COLO829 (cell line): ENCODE results near the gene ZNF445.
A peak's percentile ranks its signal among the peaks of the same experiment; 100 is the strongest.
"Not testable (repeated sequence)": the region's sequence is repeated elsewhere in the genome, so short reads cannot be mapped to it uniquely, and the experiment has no call there.

Source experiments
- DNase-seq: peaks from one replicate; pipeline ENCODE4 v3.0.0; 2012; ENCODE audit warnings: low spot score

Gene ZNF445

DNA sequence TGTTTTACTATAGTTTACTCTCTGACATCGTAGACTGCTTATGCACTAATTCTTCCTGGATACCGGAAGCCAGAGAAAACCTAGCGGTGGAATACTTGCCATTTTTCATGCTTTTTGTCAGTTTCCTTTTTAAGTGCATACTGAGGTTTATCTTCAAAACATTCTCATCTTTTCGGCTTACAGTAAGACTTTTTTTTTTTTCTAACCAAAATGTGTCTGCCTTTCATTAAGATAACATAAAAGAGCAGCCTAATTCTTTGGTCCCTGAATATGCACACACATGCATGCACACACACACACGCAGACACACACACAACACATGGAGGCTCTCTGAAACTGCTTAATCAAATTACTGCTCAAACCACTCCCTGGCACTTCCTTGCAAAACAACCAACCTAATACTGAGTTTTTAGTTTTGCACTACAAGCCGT lies 1.3 kb downstream of the ZNF445 start:
- DNase-seq, result peak; percentile 40

DNA sequence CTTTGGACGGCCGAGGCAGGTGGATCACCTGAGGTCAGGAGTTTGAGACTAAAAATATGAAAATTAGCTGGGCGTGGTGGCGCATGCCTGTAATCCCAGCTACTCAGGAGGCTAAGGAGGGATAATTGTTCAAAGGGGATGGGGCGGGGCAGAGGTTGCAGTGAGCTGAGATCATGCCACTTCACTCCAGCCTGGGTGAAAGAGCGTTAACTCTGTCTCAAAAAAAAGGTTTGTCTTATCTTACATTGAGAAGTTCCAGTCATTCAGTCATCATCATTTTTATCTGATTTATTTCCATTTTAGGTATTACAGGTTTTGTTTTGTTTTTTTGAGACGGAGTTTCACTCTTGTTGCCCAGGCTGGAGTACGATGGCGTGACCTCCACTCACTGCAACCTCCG lies 2.6 kb downstream of the ZNF445 start:
- DNase-seq, result not testable (repeated sequence)

DNA sequence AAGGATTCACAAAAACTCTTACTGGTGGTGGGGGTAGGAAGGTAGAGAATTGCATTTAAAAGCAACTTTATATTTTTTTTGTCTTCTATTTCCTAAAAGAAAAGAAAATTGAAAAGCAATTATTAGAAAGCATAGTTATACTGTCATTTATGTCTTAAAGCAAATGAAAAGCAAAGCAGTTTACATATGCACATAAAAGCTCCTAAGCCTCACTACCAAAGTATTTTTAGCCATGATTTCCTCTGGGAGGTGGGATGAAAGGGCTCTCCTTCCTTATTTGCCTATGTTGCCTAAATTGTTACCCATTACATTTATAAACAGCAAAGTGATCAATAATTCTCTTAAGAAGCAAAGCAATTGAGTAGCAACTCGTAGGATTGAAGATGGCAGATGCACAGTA lies 7.0 kb downstream of the ZNF445 start:
- no peak for DNase-seq

DNA sequence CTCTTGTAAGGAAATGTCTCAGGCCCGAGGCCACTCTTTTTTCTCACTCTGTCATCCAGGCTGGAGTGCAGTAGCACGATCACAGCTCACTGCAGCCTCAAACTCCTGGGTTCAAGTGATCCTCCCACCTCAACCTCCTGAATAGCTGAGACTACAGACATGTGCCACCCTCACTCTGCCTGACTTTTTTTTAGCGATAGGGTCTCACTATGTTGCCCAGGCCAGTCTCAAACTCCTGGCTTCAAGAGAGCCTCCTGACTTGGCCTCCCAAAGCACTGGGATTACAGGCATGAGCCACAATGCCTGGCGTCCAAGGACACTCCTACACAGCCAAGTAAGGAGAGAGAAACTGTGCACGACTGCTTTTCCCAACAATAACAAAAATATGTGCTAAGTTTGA lies 7.6 kb downstream of the ZNF445 start:
- DNase-seq, result no peak

GRCh38 chr3:44468572-44469520 lies 8.6 kb downstream of the ZNF445 start:
- DNase-seq, result no peak

DNA sequence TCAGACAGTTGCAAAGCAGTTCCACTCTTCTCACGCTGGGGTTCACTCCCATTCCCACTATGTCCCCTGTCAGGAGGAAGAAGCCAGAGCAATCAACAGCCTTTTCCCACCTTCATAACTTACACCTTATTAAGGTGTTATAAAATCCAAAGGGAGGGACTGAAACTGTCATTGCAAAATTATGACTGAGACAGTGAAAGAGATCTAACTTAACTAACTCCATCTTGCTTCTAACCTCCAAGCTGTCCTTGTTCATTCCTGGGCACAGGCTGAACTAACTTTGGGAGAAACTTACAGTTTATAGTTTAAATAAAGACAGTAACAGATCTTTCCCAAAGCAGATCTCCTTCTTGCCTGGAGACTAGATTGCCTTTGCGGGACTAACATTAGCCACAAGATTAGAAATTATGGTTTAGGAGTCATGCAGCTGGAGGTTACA lies 9.4 kb downstream of the ZNF445 start:
- DNase-seq, result not testable (repeated sequence)

GRCh38 chr3:44467241-44467640 lies 10.2 kb downstream of the ZNF445 start:
- DNase-seq, result no peak

DNA sequence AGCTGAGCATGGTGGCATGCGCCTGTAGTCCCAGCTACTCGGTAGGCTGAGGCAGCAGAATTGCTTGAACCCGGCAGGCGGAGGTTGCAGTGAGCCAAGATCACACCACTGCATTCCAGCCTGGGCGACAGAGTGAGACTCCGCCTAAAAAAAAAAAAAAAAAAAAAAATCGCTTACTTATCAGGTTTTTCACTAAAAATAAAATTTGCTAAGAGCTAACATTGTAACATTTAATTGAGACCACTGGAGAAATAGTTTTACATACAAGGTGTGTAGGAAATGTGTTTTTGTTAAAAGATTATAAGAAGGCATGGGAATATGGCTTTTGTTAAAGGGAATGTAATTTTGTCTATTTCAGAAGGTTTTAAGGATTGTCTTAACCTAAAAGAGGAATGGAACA lies 12.6 kb downstream of the ZNF445 start:
- not testable (repeated sequence) for DNase-seq

DNA sequence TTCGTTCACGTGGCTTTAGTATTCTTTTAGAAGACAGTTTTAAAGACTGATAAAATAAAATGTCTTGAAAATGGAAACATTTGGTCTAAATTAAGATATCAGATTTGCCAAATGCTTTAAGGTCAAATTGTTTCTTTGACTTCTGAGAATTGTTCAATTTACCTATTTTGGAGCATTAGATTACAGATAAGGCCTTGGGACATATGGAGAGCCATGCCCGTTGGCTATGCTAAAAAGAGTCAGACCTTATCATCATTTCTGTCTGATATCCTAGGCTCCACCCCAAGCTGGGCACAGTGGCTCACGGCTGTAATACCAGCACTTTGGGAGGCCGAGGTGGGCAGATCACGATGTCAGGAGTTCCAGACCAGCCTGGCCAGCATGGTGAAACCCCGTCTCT lies 13.0 kb downstream of the ZNF445 start:
- DNase-seq, result no peak

DNA sequence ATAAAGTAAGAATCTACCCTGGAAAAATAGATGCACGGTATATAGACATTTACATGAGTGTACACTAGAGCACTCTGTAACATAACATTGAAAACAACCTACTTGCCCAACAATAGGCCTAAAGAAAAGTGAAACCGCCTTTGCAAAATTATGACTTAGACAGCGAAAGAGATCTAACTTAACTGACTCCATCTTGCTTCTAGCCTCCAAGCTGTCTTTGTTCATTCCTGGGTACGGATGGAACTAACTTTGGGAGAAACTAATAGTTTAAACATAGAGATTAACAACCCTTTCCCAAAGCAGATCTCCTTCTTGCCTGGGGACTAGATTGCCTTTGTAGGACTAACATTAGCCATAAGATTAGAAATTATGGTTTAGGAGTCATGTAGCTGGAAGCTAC lies 17.4 kb downstream of the ZNF445 start:
- DNase-seq, result not testable (repeated sequence)

- DNase-seq, result no peak
Measured at GRCh38 chr3:44455318-44455717, 22.2 kb downstream of the ZNF445 start.

GRCh38 chr3:44454258-44454657 lies 23.2 kb downstream of the ZNF445 start:
- DNase-seq, result no peak

DNA sequence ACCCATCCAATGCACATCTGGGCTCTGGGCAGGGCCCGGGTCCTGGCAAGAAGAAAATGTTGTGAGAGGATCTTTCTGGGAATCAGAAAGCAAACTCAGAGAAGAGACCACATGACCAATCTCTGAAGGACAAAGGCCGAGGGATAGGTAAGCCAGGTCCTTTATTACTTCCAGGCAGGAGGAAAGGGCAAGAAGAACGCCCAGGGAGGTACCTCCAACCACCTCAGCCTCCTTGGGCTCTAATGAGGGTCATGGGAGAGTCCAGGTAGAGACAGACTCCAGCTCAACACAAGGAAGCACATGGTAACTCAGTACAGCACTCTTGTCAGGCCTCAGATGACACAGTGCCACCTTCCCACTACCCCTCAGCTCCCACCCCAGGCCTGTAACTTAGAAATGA lies 26.0 kb downstream of the ZNF445 start:
- no peak for DNase-seq

DNA sequence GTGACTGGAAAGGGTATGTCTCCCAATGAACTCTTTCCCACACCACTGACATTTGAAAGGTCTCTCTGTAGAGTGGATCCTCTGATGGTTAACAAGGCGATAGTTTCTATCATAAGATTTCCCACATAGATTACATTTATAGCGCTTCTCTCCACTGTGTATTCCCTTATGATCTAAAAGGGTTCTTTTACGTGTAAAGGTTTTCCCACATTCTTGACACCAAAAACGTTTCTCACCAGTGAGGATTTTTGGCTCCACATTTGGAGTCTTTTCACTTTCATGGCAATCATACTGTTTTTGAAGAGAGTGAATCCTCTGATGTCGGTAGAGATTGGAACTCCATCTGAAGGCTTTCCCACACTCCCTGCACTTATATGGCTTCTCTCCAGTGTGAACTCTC lies 30.5 kb downstream of the ZNF445 start:
- no peak for DNase-seq

DNA sequence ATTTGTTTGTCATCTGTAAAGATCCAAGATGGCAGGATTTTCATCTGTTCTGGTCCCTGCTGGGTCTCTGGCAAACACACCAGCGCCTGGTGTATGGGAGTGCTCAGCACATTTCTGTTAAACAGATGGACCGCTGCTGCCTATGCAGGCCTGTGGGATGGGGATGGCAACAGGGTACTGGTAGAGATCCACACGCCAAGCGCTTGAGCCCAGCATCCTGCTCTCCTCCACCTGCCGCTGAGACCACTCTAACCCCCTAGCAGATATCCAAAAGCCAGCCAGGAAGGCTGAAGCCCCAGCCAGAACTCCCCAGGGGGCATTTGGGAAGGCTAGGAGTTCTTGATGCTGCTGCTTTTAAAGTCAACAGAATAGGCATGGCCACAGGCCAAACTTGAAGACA lies 31.7 kb downstream of the ZNF445 start:
- no peak for DNase-seq

DNA sequence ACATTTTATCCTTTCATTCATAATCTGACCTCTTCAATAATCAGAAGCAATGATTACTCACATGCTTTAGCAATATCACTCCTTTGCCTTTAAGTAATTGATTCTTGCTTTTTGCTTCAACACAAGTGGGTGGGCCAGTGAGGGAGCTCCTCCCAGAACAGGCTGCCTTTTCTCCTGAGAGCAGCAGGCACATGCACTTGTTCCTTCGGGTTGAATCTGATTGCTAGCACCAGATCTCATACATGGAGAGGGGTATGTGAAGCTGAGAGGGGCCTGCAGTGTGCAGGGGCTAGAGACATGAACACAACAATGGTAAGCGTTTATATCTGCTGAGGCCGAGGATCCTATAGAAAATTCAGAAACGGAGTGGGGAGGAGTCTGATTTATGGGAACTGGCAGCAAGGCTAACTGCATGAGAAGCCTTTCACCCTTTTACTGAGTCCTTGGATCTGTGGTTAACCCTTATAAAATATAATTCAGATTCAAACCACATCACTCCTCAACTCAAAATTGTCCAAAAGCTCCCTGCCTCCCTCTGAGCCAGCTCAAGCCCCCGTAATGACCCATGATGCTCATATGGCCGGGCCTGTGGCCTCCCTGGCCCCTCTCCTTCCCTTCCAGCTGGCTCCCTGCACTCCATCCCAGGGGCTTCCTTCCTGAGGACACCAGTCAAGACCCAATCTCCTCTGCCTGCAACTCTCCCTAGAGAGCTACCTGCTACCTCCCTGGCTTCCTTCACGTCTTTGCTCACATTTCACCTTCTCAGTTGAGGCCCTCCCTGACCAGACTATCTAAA lies 32.4 kb downstream of the ZNF445 start:
- no peak for DNase-seq

DNA sequence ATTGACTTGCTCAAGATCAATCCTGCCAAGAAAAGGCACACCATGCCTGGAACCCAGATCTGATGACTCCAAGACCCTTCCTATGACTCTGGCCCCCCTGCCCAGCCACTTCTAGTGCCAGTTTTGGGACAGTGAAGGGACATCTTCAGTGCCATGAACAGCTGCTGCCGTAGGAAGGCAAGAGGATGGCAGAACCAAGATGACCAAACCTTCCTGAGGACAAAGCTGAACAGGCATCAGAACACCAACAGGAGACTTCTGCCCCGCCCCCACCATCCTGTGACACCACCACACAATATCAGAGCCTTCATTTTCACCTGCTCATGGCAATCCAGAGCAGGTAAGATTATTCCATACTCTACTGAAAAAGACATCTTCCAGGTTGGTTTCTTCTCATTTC lies 33.0 kb downstream of the ZNF445 start:
- DNase-seq, result no peak

DNA sequence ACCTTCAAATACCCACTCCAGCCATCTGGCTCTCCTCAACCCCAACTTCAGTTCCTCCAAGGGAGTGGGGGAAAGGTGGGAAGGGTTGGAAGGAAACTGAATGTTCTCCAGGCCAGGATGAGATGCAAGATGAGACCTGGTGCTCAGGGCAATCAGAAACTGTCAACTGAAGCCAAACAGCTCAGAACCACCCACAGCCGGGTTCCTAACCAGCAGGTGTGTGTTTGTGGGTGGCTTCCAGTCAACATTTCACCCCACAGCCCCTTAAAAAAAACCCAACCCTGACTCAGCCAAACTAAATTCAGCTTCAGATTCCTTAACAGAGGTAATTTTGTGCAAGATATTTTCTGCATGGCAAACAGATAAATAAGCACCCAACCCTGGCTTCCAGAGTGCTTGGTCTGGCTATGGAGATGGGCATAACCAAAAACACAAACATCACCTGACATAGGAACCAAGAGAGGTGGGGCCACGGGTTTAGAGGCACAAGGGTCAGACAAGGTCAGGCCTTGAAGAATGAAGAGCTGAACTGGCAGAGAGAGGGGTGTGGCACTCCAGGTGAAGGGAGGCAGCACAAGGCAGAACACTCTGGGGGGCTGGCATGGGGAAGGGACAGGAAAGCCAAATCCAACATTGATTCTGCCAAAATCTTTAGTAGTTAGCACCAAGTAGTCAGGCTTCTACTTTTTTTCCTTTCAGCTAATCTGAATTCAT lies 34.7 kb downstream of the ZNF445 start:
- DNase-seq, result no peak

DNA sequence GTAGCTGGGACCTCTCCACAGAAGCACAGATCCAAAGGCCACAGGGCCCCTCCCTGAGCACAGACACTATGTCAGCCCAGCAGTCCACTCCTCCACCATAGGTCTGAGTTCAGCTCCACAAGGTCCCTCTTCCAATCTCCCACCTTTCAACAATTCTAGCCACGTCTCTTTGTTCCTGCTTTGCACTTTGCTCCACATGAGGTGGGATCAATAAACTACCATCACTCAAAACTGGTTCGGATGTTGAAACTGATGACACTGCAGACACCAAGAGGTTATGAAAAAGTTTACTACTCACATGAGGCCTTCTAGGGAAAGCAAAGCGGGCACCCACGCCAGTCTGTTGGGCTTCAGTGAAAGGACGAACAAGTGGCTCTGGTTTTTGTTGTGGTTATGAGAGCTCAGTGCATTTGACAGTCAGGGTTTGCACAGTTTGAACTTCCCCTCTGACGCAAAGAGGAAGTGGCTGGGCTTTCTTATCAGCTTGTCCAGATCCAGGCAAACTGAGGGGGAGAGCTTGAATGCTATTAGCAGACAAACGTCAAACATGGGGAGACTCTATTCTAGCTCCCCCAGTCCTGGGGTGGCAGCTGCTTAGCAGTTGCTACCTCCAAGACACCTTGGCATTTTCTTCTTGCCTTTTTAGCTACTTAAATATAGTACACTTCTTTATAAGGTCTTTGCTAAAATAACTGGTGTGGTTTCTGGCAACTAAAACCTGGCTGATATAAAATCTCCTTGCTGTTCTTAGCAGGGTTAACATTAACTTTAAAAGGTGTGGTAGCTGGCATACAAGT lies 37.8 kb downstream of the ZNF445 start:
- DNase-seq, result no peak

DNA sequence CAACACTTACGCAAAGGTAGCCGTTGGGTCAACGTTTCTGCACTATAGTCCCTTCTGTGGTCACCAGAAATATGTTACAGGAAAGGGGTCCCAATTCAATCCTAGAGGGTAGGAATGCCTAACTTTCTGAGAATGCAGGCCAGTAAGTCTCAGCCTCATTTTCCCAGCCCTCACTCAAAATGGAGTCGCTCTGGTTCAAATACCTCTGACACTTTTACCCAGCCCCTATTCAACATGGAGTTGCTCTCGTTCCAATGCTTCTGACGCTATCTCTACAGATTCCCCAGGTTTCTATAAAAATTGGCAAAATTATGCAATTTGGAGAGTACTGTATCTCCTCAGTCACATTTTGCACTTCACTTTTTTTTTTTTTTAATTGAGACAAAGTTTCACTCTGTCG lies 39.7 kb downstream of the ZNF445 start:
- DNase-seq, result no peak

GRCh38 chr3:44436181-44436580 lies 41.3 kb downstream of the ZNF445 start:
- DNase-seq, result no peak
